ENCODE data around the gene C16orf74.
A peak's percentile ranks its signal among the peaks of the same experiment; 100 is the strongest.

Gene C16orf74

GRCh38 chr16:85746460-85747215 is 4.3 kb downstream of the C16orf74 start:
- DNase-seq, result no peak

GRCh38 chr16:85738923-85739715 is 11.8 kb downstream of the C16orf74 start:
- DNase-seq, result no peak

GRCh38 chr16:85736921-85737320 is 14.0 kb downstream of the C16orf74 start:
- DNase-seq, result no peak

- no peak for DNase-seq
These were observed 14.9 kb downstream of the C16orf74 start for GRCh38 chr16:85735946-85736345.

GRCh38 chr16:85735225-85735635 is 15.7 kb downstream of the C16orf74 start:
- DNase-seq, result no peak

GRCh38 chr16:85734311-85735017 is 16.4 kb downstream of the C16orf74 start:
- DNase-seq, result no peak

- DNase-seq, result no peak
These were observed 17.1 kb downstream of the C16orf74 start for GRCh38 chr16:85733839-85734170.

GRCh38 chr16:85733155-85733838 is 17.6 kb downstream of the C16orf74 start:
- no peak for DNase-seq

- DNase-seq, result no peak
These were observed 19.7 kb downstream of the C16orf74 start for GRCh38 chr16:85731179-85731578.

- no peak for DNase-seq
These were observed 20.8 kb downstream of the C16orf74 start for GRCh38 chr16:85730186-85730465.

- no peak for DNase-seq
These were observed 21.3 kb downstream of the C16orf74 start for GRCh38 chr16:85729452-85730185.

- DNase-seq, result no peak
These were observed 22.0 kb downstream of the C16orf74 start for GRCh38 chr16:85728879-85729278.

- peak; percentile 89 for DNase-seq
These were observed 26.0 kb downstream of the C16orf74 start for GRCh38 chr16:85724936-85725335.

- no peak for DNase-seq
These were observed 26.6 kb downstream of the C16orf74 start for GRCh38 chr16:85724126-85724879.

GRCh38 chr16:85722128-85722893 is 28.6 kb downstream of the C16orf74 start:
- no peak for DNase-seq

- DNase-seq, result no peak
These were observed 30.6 kb downstream of the C16orf74 start for GRCh38 chr16:85720302-85720637.

- no peak for DNase-seq
These were observed 31.1 kb downstream of the C16orf74 start for GRCh38 chr16:85719605-85720301.

- no peak for DNase-seq
These were observed 32.2 kb downstream of the C16orf74 start for GRCh38 chr16:85718682-85719081.

- DNase-seq, result no peak
These were observed 32.8 kb downstream of the C16orf74 start for GRCh38 chr16:85718153-85718477.

- DNase-seq, result peak; percentile 60
These were observed 33.3 kb downstream of the C16orf74 start for GRCh38 chr16:85717393-85718152.
